ENCODE results near the gene CA14.

Gene CA14

GRCh38 chr1:150235852-150236613 lies 21.5 kb upstream of the CA14 start, which contains the start of gene ANP32E (continued):
- TF ChIP-seq ZBTB17 (tag by site-specific recombination; IDR thresholded peaks at IDR 0.05) (peak; percentile 79), ZBTB8A (tag by site-specific recombination; IDR thresholded peaks at IDR 0.05) (peak; percentile 51; the same call in 1 of the 2 replicates), ZNF791 (tag by site-specific recombination; IDR thresholded peaks at IDR 0.05) (no peak)

- Histone ChIP-seq H3K27ac (ENCODE audit: extremely low read depth, low read depth, low read length) (peak overlapping the region; percentile 45), H3K9me3 (ENCODE audit: control insufficient read depth, insufficient read depth, low read depth, low read length) (no peaks in the 10 kb centered on the region), H3K4me1 (ENCODE audit: control insufficient read depth, insufficient read depth, low read length) (no peaks in the 10 kb centered on the region; the same call in 1 of the 2 replicates), H3K4me3 (ENCODE audit: low read depth, low read length) (peak overlapping the region; percentile 89), H3K36me3 (ENCODE audit: control insufficient read depth in 2 of 2, insufficient read depth in 1 of 2, low read length in 2 of 2) (peaks cover 0 to 2% of the 10 kb centered on the region in 2 experiments; a peak in 1 of 3 replicates)
- TF ChIP-seq ZNF629 (tag by site-specific recombination; IDR thresholded peaks at IDR 0.05) (no peak), ZNF621 (tag by site-specific recombination; IDR thresholded peaks at IDR 0.05) (no peak), OSR2 (tag by site-specific recombination; IDR thresholded peaks at IDR 0.05) (no peak), ZNF792 (tag by site-specific recombination; IDR thresholded peaks at IDR 0.05) (no peak), ZNF26 (tag by site-specific recombination; IDR thresholded peaks at IDR 0.05) (no peak), ZNF664 (tag by site-specific recombination; IDR thresholded peaks at IDR 0.05) (peak; percentile 95), PRDM10 (tag by site-specific recombination; IDR thresholded peaks at IDR 0.05) (no peak), PRDM4 (tag by site-specific recombination; IDR thresholded peaks at IDR 0.05) (no peak), REPIN1 (tag by site-specific recombination; IDR thresholded peaks at IDR 0.05; ENCODE audit: low read depth) (no peak), ZNF596 (tag by site-specific recombination; IDR thresholded peaks at IDR 0.05) (peak; percentile 9; the same call in 1 of the 2 replicates), ZNF416 (tag by site-specific recombination; IDR thresholded peaks at IDR 0.05) (no peak), ZNF292 (tag by site-specific recombination; IDR thresholded peaks at IDR 0.05; ENCODE audit: borderline replicate concordance, low read depth) (no peak), ELK4 (IDR thresholded peaks at IDR 0.05; ENCODE audit: borderline replicate concordance, low read depth, low read length) (no peak)
- ChIA-PET CTCF (interaction anchor here (1.0 kb wide), 1 partner anchor 20 kb away, joined by 3 read pairs; no protein-coding TSS in a partner anchor), POLR2A (interaction anchor here (0.6 kb wide), 2 partner anchors 12 to 45 kb away, joined by 3 read pairs; no protein-coding TSS in a partner anchor)
Measured at GRCh38 chr1:150236614-150237100, 20.9 kb upstream of the CA14 start.
